ENCODE measurements around the gene MEIOC.
"Not testable (repeated sequence)": the region's sequence is repeated elsewhere in the genome, so short reads cannot be mapped to it uniquely, and the experiment has no call there.

The MEIOC gene

DNA sequence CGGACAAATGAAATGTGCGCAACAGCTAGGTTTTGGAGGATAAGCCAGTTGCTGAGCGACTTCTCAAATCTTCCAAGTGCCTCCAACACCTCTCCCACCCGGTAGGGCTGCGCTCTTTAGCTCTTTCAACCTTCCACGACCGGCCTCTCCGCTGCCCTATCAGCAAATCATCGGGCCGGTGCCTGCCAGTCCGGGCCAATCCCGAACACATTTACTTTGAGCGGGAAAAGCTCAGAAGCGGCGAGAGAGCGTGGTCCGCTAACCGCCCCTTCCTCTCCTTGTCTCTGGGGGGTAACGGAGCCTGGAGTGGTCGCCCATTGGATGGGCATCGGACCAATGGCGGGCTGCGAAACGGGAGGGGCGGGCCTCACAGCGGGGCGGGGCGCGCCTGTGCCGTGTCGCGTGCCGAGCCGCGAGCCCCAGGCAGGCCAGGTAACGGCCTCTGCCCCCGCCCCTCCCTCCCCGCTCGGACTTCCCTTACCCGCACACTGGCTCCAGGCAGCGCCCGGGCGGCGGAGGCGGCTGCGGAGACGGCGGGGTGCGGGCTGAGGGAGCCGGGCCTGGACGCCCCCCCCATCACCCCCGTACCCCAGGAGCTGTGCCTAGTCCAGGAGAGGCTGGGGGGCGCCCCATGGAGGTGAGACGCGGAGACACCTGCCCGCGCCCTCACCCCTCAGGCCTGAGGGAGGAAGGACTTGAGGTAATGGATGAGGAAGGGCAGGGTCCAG lies at the start of gene MEIOC:
MEIOC (plus strand) TSS at position 486 of the 728 bp plus-strand sequence; CDS start at position 632, 146 bp downstream.
- in situ Hi-C loops (cut with MboI; ENCODE audit: low sequenced_read_pairs), result no loop called here

DNA sequence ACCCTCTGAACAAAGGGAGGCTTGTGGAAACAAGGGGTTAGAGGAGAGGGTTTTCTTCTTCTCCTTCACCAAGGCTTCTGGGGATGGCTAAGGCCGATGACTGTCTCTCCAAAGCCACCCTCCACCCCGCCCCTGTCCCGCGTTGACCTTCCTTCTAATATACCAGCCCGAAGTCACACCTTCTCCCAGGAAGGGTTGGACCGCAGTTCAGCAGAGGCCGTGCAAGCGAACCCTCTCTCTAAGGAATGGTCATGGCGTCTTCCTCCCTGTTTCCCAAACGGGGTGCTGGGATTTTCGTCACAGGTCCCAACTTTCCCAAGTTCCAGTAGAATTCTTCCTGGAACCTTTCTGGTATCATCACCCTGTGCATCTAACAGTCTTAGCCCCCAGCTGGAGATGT lies 49.6 kb upstream of the MEIOC start:
- in situ Hi-C loops (cut with MboI; ENCODE audit: low sequenced_read_pairs), result no loop called here

DNA sequence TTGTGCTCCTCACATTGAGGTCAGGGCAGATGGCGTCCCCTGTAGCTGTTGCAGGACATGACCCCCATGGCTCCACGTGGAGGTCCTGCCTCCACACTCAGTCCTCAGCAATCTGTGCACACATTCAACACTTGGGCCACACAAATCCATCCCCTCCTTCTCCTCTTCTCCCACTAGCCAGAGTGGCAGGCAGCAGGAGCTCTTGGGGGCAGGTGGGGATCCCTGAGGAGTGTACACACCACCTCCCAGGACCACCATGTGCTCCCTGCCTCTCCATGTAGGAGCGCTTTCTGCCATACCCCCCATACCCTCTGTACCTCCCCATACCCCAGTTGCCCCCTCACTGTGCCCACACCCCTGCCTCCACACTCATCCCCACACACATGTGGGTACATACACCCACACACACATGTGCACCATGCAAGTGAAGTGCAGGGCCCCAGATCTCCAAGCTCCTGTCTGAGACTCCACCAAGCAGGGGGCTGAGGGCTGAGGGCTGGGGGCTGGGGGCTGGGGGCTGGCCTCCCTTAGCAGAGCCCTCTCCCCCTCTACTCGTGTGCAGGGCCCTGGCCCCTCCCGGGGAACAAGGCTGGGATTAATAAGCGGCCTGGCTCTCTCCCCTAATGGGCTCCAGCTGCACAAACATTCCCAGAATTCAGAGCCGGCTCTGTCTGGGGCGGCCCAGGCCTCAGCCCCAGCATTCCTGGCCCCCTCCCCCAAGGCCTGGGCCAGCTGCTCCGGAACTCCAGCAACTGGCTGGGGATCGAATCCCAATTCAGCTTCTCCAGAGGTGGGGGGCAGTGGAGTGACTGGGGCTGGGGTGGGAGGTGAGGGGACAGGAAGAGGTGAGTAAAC lies 48.2 kb upstream of the MEIOC start:
- in situ Hi-C loops (cut with MboI; ENCODE audit: low sequenced_read_pairs), result no loop called here

DNA sequence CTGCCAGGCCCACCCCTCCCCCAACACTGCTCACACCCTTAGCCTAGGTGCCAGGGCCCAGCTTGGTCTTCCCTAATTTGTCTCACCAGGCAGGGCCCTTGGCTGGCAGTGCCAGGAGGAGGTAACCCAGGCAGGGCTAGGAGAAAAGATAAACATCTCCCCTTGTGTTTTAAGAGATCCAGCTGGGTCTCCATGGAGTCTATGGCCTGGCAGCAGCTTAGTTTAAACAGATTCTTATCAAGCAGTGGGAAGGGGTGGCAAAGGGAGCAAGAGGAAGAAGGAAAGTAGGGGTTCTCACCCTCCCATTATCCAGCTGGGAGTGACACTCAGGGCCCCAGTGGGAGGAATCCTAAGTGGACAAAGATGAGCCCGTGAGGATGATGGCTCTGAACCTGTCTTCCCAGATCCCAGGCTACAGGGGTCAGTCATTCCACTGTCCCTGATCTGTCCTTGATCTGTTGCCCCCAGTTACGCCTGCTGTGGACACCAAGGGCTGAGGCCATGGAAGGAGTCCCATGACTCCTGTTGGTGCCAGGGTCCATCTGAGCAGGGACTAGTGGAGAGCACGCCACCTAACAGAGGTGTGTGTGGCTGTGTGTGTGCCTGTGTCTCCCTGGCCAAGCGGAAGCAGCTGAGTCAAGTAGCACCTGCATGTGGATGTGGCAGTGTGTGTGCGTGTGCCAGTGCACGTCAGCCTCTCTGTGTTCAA lies 47.4 kb upstream of the MEIOC start:
- in situ Hi-C loops (cut with MboI; ENCODE audit: low sequenced_read_pairs), result no loop called here

DNA sequence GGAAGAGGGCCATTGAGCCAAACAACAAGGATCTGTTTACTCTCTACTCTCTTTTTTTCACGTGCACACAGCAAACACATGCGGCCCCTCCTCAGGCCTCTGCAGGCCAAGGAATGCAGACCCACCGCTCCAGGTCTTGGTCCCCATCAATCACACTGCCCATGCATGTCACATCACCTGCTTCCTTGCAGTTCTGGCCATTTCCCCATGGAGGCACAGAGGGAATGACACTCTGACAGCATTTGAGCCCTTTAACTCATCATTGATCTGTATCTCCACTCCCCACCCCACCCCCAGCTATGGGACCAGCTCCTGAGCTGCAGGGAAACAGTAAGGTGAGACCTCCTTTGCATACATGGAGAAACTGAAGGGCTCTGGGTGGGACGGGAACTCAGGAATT lies 45.9 kb upstream of the MEIOC start:
- in situ Hi-C loops (cut with MboI; ENCODE audit: low sequenced_read_pairs), result no loop called here

DNA sequence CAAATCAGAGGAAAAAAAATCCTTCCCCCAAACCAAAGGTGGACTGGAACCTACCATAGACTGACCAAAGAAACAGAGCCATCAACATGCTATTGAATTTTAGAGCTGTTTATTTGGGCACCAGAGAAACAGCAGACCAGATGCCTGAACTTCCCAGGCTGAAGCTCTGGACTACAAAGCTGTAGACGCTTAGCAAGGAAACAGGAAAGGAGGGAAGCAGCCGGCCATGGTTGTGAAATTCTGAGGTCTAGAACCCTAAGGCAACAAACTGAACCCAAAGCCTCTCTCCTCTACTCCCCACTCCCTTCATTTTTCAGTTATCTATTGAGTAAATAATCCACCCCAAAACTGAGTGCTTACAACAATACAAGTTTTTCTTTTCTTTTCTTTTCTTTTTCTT lies 45.4 kb upstream of the MEIOC start:
- in situ Hi-C loops (cut with MboI; ENCODE audit: low sequenced_read_pairs), result no loop called here

DNA sequence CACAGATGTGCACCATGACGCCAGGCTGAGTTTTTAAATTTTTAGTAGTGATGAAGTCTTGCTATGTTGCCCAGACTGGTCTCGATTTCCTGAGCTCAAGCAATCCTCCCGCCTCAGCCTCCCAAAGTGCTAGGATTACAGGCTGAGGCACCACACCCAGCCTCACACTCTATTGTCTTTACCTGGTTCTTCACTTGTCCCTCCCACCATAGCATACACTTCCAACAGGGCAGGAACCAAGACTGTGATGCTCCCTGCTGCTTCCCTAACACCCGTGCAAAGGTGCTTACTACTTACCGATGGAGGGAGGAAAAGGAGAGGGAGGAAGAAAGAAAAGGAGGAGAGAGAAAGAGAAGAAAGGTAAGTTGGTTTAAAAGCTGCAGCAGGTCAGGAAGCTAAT lies 41.4 kb upstream of the MEIOC start:
- in situ Hi-C loops (cut with MboI; ENCODE audit: low sequenced_read_pairs), result no loop called here

DNA sequence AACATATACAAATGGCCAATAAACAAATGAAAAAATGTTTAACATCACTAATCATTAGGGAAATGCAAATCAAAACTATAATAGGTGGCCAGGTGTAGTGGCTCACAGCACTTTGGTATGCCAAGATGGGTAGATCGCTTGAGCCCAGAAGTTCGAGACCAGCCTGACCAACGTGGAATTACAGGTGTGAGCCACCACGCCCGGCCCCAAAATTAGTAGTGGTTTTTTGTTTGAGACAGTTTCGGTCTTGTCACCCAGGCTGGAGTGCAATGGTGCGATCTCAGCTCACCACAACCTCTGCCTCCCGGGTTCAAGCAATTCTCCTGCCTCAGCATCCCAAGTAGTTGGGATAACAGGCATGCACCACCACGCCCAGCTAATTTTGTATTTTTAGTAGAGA lies 37.6 kb upstream of the MEIOC start:
- in situ Hi-C loops (cut with MboI; ENCODE audit: low sequenced_read_pairs), result not testable (repeated sequence)

DNA sequence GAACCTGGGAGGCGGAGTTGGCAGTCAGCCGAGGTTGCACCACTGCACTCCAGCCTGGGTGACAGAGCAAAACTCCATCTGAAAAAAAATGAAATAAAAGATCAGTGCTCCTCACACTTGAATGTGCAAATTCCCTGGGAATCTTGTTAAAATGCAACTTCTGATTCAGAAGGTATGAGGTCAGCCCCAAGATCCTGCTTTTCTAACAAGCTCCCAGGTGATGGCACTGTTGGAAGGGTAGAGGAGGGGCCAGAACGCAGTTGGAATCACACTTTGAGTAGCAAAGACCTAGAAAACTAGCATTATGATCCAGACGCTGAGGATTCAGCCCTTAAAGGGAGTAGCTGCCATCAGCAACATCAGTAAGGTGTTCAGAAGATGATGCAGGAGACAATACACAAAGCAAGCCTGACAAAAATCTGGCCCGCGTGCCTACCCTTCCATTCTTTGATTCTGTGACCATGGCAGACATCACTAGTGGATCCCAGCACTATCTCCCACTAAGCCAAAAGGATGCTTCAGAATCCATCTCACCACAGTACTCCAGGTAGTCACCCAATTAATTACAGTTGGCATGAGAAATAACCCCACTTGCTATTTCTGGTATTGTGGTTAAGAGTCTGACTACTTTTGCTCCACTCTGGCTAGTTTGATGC lies 33.1 kb upstream of the MEIOC start:
- in situ Hi-C loops (cut with MboI; ENCODE audit: low sequenced_read_pairs), result no loop called here

DNA sequence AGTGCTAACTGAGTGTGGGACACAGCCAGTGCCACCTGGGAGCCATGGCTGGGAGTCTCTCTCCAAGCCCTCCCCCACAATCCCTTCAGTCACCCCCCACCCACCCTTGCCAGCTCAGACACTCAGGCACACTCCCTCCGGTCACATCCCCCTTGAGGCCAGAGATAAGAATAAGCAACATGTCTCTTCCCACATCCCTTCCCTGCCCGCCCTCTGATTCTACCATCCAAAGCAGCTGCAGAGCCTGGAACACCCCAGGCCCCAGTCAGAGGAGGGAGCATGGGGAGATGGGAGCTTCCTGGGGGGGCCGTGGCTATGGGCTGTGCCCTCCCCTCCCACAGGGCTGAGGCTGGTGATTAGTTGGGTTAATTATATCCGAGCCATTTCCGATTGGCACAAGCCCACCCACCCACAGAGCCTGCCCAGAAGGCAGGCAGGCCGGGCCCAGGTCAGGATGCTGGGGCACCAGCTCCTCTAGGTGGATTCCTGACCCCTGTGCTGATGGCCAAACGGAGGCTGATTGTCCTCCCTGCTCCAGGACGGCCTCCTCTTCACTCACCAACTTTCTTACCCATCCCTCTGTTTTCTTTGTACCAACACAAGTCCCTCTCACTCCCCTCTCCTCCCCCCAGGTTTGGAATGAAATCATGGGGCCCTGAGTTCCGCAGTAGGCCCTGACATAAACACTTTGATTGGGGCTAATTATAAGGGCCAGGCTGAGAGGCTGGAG lies 28.6 kb upstream of the MEIOC start:
- in situ Hi-C loops (cut with MboI; ENCODE audit: low sequenced_read_pairs), result no loop called here

DNA sequence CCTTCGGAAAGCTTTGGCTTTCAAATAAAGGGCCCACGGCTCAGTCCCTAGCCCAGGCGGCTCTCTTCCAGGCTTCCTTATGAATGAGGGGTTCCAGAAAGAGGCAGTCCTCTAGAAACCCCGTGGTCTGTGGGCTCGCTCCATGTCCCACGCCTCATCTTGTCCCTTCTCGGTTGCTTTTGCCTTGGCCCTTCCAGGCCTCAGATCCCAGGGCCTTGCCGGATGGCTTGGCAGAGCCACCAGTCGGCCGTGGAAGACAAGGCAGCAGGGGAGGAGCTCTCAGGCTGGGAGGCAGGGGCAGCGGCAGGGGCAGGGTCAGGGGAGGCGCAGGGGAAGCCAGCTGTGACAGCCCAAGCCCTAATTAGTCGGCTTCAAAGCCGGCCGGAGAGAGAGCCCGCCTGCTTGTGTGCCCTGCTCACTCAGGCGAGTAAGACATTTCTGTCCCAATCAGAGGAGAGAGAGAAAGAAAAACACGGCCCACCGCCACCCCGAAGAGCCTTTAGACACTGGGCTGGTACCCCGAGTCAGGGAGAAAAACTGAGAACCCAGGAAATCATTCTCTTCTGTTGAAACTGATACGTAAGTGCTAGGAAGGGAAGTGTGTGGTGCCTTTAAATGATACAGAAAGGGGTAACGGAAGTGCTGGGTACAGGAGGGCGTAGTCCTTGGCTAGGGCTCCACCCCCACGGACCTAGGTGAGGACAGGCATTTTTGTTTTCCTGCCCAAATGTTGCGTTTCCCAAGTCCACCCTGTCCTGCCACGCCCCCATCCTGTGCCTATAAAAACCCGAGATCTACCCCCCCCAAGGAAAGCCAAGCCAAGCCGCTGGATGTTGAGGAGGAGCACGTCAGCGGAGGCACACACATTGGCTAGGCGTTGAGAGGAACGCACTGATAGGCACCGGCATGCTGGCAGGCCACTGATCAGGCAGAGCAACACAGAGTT lies 27.8 kb upstream of the MEIOC start:
- in situ Hi-C loops (cut with MboI; ENCODE audit: low sequenced_read_pairs), result no loop called here

DNA sequence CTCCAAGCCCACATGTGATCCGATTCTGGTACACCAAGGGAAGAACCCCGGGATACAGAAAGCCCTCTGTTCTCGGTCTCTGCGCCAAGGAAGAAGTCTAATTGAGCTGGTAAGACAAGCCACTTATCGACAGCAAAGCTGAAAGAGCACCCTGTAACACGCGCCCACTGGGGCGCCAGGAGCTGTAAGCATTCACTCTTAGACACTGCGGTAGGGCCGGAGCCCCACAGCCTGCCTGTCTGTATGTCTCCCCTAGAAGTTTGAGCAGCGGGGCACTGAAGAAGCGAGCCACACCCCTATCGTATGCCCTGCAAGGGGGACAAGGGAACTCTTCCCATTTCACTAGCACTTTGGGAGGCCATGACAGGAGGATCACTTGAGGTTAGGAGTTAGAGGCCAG lies 27.0 kb upstream of the MEIOC start:
- in situ Hi-C loops (cut with MboI; ENCODE audit: low sequenced_read_pairs), result no loop called here

DNA sequence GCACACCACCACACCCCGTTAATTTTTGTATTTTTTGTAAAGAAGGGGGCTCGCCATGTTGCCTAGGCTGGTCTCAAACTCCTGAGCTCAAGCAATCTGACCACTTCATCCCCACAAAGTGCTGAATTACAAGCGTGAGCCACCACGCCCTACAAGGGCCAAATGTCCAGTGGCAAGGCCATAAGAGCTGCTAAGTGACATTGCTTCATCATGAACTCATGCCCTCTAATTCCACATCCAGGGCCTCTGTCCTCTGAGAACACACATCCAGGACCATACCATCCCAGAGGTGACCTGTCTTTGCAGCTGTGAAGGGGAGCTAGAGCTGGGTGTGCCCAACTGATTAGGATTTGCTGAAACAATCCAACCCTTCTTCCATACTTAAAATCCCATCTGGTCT lies 25.6 kb upstream of the MEIOC start:
- in situ Hi-C loops (cut with MboI; ENCODE audit: low sequenced_read_pairs), result no loop called here

DNA sequence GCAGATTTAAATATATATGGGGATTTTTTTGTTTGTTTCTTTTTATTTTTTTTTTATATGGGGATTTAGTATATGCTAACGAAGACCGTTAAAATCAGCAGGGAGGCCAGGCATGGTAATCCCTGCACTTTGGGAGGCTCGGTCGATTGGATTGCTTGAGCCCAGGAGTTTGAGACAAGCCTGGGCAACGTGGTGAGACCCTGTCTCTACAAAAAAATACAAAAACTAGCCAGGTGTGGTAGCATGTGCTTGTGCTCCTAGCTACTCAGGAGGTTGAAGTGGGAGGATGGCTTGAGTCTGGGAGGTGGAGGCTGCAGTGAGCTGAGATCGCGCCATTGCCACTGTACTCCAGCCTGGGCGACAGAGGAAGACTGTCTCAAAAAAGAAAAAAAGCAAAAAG lies 22.3 kb upstream of the MEIOC start:
- in situ Hi-C loops (cut with MboI; ENCODE audit: low sequenced_read_pairs), result no loop called here

DNA sequence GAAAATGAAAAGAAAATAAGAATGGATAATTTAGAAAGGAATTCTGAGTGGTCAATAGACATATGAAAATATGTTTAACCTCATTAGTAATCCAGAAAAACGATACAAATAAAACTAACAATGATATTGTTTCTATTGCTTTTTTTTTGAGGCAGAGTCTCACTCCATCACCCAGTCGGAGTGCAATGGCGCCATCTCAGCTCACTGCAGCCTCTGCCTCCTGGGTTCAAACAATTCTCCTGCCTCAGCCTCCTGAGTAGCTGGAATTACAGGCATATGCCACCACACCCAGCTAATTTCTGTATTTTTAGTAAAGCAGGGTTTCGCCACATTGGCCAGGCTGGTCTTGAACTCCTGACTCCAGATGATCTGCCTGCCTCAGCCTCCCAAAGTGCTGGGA lies 21.9 kb upstream of the MEIOC start:
- in situ Hi-C loops (cut with MboI; ENCODE audit: low sequenced_read_pairs), result not testable (repeated sequence)

DNA sequence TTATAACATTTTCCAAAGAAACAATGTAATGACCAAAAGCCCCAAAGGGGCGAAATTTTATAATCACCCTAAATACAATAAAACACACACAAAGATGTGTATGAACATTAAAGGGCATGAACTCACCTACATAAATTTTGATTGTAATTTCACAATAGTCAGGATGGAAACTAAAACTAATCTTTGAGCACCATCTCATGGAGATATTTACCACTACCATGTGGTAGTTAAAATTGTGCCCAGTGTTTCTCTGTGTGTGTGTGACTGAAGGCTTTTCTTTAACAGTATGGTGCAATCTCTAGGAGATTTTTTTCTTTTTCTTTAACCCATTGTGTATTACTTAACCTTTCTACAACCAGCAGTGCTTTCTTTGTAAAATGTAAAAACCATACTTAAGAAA lies 19.7 kb upstream of the MEIOC start:
- in situ Hi-C loops (cut with MboI; ENCODE audit: low sequenced_read_pairs), result no loop called here

DNA sequence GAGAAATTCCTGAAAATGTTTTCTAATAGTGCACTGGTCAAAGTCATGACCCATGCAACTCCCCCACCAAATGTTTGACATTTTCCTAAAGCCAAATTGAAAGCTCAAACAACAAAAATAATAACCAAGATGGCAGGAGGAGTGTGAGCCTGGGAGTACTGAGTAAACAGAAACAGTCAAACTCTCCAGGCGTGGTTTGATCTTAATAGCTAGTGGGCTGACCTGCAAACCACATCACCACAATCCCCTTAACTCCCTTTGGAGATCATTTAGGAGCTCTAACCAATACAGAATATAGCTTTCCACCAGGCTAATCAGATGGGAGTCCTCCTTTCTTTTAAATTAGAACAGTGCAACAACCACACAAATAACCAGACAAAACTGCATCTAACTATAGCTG lies 19.2 kb upstream of the MEIOC start:
- in situ Hi-C loops (cut with MboI; ENCODE audit: low sequenced_read_pairs), result no loop called here

DNA sequence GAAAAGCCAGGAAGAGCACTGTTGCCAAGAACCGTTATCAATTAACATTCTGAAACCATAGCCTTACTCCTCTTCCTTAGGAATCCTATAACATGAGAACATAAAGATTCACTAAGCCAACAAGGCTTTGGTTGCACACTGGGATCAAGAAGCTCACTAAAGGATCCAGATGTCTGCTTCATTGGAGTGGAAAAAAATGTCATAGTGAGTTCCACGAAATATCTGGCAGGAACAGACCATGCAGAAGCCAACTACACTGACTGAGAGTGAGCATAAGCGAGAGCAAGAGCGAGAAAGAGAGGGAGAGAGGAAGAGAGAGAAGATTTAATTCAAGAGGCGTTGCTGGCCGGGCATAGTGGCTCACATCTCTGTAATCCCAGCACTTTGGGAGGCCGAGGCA lies 13.4 kb upstream of the MEIOC start:
- in situ Hi-C loops (cut with MboI; ENCODE audit: low sequenced_read_pairs), result no loop called here

DNA sequence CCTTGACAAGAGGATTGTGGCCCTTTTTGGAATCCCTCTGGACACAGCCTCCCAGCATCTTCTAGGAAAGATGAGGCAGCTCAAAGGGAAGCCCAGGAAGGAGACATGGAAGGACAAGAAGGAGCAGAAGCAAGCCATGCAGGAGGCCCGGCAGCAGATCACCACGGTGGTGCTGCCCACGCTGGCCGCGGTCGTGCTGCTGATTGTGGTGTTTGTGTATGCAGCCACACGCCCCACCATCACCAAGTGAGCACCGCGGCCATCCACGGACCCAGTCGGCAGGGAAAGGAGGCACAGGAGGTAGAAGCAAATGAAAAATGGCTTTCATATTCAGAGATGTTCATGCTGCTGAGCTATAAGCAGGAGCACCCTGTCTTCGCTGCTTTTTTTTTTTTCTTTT lies 10.9 kb upstream of the MEIOC start:
- in situ Hi-C loops (cut with MboI; ENCODE audit: low sequenced_read_pairs), result no loop called here

All from hTERT RPE-1 (cell line).